Right forelimb (tissue), 1 donor: ENCODE results near the gene AIPL1.

Source experiments
- DNase-seq: peaks from one replicate; pipeline ENCODE4 v3.0.0-alpha.2; 2018

AIPL1 gene

DNA sequence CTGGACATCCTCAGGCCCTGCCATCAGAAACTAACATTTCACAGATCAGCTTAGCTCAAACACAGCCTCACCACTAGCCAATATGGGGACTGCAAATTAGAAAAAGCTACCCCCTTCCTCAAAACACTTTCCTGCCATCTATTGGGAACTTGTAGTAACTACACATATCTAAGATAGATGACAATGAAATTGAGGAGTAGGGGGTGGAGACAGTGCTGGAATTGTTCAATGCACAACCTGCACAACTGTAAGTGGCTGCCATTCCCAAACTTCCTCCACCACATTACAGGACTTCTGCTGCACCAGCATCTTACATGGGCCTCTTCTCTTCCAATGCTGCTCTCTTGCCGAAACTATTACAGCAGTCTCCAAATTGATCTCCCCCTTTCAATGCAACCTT is 21.9 kb downstream of the AIPL1 start:
- no peak for DNase-seq

GRCh38 chr17:6408735-6409134 is 26.2 kb downstream of the AIPL1 start:
- DNase-seq, result no peak

GRCh38 chr17:6408276-6408675 is 26.6 kb downstream of the AIPL1 start:
- DNase-seq, result no peak

DNA sequence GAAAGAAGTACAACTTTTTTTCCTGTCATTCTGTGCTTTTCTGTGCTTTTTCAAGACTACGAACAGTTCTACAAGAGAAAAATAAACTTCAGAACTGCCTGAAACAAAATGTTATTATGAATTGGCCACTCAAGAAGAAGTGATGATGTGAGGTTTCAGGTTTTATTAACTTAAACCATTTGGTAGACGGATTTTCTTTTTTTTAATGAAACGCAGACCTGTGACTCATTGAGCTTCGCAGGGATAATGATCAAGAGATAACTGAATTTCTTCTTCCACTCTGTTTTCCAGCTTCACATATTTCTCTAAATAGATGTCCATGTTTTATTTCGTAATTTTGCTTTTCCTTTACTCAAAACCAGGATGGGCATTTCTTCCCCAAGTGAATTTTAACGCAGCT is 32.7 kb downstream of the AIPL1 start:
- DNase-seq, result no peak

- no peak for DNase-seq
These were observed 36.0 kb downstream of the AIPL1 start for GRCh38 chr17:6398955-6399354.

DNA sequence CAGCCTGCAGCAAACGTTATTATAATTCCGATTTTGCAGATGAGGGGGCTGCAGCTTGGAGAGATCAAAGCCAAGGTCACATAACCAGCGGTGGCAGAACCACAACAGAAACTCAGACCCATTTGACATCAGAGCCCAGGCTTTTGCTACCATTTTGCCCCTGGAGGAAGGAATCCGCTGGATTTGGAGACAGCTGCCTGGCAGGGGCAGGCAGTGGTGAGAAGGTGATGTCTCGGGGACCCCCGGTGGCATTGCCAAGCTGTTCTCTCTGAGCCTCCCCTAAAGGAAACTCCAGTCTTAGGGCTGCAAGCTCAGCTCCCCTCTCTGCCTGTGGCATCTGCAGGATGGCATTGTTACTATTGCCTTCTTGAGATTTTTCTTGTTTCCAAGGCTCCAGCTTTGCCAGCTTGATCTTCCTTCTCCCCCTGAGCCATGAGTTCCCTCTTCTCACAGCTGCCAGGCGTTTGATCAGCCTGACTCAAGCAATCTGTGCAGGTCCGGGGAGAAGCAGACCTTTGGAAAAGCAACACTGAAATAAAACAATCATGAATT is 40.8 kb downstream of the AIPL1 start:
- no peak for DNase-seq

GRCh38 chr17:6393351-6393952 is 41.5 kb downstream of the AIPL1 start:
- DNase-seq, result no peak

DNA sequence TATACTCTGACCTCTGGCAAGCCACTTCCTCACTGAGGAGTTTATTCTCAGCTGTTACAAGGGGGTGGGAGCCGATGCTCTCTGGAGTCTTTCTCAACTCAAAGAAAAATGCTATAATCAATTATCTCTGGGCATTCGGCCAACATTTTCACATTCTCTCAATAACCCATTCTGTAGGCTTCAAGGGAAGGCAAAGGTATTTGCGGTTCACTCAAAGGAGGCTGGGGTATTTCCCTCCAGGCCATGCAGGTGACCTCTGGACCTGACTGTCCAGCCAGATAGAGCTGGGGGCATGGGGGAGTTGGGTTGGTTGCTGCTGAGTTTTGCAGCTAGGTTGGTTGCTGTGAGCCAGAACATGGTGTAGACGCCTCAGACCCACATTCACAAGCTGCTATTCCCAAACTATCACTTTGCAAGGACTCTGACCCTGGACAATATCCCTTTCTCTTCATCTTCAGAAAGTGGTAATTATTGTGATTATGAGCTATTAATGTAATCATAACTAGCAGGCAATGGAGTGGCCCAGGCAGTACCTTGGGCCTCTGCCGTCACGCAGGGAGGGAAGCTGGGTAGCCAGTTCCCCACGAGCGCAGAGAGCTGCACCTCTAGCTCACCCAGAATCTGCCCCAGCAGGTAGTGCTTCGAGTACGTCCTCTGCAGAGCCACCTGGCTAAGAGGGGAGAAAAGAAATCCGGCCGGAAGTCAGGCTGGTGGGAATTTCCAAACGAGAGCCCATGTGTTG is 42.1 kb downstream of the AIPL1 start:
- no peak for DNase-seq

DNA sequence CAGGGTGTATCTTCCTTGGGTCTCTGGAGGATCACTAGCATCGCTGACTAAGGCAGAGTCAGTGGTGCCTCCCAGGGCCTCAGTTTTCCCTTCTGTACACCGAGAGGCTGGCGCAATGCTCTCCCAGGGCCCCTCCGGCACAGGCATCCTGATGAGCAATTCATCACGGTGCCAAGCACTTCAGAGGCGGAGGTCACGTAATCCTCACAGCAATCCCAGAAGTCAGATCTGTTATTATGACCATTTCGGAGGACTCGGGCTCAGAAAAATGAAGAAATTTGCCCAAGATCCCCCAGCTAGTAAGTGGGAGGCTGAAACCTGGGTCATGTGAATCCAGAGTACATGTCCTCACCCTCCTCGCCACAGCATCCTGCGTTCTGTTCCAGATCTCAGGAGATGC is 46.5 kb downstream of the AIPL1 start:
- no peak for DNase-seq

DNA sequence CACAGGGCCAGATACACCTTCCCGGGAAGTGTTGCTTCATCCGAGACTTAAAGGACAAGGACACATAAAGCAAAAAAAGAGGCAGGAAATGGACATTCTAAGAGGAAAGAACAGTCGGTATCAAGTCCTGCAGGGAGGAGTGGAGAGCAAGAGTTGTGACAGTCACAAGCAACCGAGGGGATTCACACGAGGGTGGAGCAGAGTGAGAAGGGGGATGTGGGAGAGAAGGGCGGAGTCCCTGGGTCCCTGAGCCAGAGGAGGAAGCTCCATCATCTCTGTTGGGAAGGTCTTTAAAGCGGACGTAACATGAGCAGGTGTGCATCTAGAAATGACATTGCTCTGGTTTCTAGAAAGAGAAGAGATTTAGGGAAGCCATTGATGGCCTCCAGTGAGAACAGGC is 47.1 kb downstream of the AIPL1 start:
- DNase-seq, result no peak

- no peak for DNase-seq
These were observed 47.5 kb downstream of the AIPL1 start for GRCh38 chr17:6387442-6387841.

GRCh38 chr17:6386041-6386630 is 48.8 kb downstream of the AIPL1 start:
- no peak for DNase-seq

DNA sequence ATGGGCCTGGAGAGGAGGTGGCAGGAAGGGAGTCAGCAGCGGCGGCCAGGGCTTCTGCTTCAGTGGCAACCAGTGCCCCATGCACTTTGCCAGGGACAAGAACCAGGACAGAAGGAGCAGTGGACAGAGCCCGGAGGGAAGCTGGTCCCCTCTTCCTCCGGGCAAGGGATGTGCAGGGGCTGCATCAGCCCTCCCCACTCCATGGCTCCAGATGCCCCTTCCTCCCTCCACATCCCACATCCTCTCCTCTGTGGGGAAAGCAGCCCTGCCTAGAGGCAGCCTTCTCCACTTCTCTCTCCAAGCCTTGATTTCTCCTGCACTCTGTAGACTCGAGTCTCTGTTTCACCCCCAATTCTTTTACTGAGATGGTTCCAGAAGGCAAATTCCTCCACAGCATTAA is 50.4 kb downstream of the AIPL1 start:
- DNase-seq, result no peak

- no peak for DNase-seq
These were observed 53.1 kb downstream of the AIPL1 start for GRCh38 chr17:6381526-6382465.

DNA sequence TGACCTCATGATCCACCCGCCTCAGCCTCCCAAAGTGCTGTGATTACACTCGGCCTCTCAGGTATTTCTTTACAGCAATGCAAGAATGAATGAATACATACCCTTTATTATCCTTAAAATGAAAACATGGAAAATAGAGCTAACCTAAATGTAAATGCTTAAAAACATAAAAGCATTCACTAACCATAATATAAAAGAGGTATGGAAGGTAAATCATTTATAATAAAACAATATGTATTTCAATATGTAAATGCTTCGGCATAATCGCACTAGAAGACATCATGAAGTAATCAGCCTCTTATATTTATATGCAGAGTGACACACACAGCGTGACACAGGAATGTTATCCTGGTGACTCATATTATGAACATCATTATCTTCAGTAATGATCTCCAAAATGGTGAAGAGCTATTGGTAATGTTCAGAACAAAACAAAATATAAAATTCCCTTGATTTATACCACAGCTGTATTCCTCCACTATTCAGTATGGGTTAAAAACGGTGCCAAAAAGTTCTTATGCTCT is 53.9 kb downstream of the AIPL1 start:
- DNase-seq, result no peak

- DNase-seq, result no peak
These were observed 57.0 kb downstream of the AIPL1 start for GRCh38 chr17:6377906-6378305.

DNA sequence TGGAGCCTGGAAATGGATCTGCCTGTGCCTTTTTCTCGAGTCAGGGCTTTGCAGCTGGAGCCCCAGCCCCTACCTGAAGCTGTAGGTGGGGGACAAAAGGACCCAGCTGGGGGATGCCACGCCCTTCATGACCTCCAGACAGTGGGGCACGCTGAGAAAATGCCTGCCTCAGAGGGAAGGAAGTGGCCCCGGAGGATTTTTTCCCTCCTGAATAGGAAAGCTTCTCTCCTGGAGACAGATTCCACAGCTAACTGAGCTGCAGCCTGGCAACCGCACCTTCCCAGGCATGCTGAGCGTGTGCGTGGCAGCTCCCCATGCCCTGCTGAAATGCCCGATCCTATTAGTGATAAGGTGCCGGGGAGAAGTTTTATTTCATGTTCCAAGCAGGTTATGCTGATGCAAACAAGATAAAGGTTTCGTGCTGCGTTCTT is 58.0 kb downstream of the AIPL1 start:
- no peak for DNase-seq

- DNase-seq, result no peak
These were observed 60.1 kb downstream of the AIPL1 start for GRCh38 chr17:6374761-6375312.

DNA sequence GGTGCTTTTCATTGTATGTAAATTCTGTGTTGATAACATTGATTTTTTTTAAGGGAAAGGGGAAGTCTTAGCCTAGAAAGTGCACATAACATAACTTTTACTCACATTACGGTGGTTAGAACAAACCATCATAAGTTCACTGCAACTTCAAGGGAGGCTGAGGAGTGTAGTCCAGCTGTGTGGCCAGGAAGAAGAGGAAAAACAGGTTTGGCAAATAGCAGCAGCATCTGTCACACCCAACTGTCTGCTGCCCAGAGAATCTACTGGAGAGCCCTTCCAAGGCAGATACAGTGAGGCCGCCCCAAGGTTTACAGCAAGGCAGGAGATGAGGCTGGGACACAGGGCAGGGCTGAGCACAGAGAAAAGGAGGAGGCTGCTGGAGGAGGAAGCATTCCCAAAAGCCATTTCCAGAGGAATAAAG is 60.6 kb downstream of the AIPL1 start:
- DNase-seq, result no peak
